ENCODE measurements around the gene TFF3. TPM values are rescaled to one million over a fixed set of nuclear protein-coding genes. Genes with fewer than 3 reads are reported as not detected.

Gene TFF3
- total and polyA plus RNA-seq, 2 of the 13 experiments (the other 11 are each of a cell fraction or from before 2014, with no cell fraction given) = 14.2 to 26.9 TPM

GRCh38 chr21:42266971-42267556 is 48.1 kb downstream of the TFF3 start (continued):
- TF ChIP-seq, protein P1, sequence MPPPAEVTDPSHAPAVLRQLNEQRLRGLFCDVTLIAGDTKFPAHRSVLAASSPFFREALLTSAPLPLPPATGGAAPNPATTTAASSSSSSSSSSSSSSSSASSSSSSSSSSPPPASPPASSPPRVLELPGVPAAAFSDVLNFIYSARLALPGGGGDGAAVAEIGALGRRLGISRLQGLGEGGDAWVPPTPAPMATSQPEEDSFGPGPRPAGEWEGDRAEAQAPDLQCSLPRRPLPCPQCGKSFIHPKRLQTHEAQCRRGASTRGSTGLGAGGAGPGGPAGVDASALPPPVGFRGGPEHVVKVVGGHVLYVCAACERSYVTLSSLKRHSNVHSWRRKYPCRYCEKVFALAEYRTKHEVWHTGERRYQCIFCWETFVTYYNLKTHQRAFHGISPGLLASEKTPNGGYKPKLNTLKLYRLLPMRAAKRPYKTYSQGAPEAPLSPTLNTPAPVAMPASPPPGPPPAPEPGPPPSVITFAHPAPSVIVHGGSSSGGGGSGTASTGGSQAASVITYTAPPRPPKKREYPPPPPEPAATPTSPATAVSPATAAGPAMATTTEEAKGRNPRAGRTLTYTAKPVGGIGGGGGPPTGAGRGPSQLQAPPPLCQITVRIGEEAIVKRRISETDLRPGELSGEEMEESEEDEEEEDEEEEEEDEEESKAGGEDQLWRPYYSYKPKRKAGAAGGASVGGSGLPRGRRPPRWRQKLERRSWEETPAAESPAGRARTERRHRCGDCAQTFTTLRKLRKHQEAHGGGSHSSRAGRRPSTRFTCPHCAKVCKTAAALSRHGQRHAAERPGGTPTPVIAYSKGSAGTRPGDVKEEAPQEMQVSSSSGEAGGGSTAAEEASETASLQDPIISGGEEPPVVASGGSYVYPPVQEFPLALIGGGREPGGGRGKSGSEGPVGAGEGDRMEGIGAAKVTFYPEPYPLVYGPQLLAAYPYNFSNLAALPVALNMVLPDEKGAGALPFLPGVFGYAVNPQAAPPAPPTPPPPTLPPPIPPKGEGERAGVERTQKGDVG (CRISPR knock-in tag; IDR thresholded peaks at IDR 0.05; ENCODE audit: borderline replicate concordance) = no peak
- TF ChIP-seq, protein P2, sequence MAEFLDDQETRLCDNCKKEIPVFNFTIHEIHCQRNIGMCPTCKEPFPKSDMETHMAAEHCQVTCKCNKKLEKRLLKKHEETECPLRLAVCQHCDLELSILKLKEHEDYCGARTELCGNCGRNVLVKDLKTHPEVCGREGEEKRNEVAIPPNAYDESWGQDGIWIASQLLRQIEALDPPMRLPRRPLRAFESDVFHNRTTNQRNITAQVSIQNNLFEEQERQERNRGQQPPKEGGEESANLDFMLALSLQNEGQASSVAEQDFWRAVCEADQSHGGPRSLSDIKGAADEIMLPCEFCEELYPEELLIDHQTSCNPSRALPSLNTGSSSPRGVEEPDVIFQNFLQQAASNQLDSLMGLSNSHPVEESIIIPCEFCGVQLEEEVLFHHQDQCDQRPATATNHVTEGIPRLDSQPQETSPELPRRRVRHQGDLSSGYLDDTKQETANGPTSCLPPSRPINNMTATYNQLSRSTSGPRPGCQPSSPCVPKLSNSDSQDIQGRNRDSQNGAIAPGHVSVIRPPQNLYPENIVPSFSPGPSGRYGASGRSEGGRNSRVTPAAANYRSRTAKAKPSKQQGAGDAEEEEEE (CRISPR knock-in tag; IDR thresholded peaks at IDR 0.05; ENCODE audit: borderline replicate concordance) = no peak

DNA sequence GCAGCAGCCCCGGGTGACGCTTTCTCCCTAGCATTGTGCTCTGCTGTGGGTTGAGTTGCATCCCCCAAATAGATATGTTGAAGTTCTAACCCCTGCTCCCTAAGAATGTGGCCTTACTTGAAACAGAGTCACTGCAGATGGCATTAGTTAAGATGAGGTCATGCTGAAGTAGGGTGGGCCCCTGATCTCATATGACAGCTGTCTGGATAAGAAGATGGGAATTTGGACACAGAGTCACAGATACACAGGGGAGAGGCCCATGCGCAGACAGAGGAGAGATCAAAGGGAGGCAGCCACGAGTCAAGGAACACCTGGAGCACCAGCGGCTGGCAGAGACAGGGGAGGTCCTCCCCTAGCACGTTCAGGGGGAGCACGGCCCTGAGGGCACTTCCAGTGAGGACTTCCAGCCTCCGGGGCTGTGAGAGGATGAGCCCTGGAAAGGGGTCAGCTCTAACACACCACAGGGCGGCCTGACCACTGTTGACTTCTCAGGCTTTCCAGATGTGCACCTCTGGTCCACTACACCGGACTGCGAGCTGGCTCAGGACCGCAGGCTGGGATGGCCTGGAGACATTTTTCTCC is 49.9 kb downstream of the TFF3 start:
- in situ Hi-C loops (cut with HindIII; ENCODE audit: extremely low pct_ligation_motif_present, low pct_unique_long_range_greater_than_20kb) (no loop called here), intact Hi-C loops (cut with micrococcal nuclease; ENCODE audit: unreplicated experiment) (no loop called here)
- H3K27ac ChIP-seq (ENCODE audit: extremely low read length, insufficient read depth, low read length) = no peak overlapping the region
- no peak overlapping the region for H2AFZ ChIP-seq (ENCODE audit: low read length)
- no peak for DNase-seq (ENCODE audit: low spot score)
- CTCF ChIA-PET (ENCODE audit: low intra/inter-chr PET ratio, low total read pairs) = no interaction called here
- peaks cover 28% of the 10 kb centered on the region for H3K4me1 ChIP-seq (ENCODE audit: insufficient read depth, low read length)
- H3K36me3 ChIP-seq (replicated peaks in 1 of 2; ENCODE audit: control insufficient read depth in 1 of 2, insufficient read depth in 2 of 2, low read length in 2 of 2) = no peaks in the 10 kb centered on the region
- FAIRE-seq = no peak
- no peaks in the 10 kb centered on the region for H3K9me3 ChIP-seq (ENCODE audit: low read length)
- no peak for ATAC-seq
- H3K79me2 ChIP-seq (ENCODE audit: insufficient read depth, low read length) = no peaks in the 10 kb centered on the region
- POLR2A ChIA-PET = no interaction called here
- H3K4me3 ChIP-seq (replicated peaks in 1 of 3; ENCODE audit: insufficient read depth in 1 of 3, low read depth in 2 of 3, low read length in 3 of 3) = no peak overlapping the region
- peaks cover 3 to 30% of the 10 kb centered on the region in 2 experiments; a peak in 4 of 5 replicates for H3K27me3 ChIP-seq (ENCODE audit: control insufficient read depth in 1 of 2, insufficient read depth in 2 of 2, low read length in 2 of 2)
- WGBS (ENCODE audit: low lambda C conversion rate) = 65% methylated on average over 5 of the region's 12 CpGs
- H3K9ac ChIP-seq (ENCODE audit: insufficient read depth, low read depth, low read length) = no peak overlapping the region
- TF ChIP-seq REL (CRISPR knock-in tag; conservative IDR thresholded peaks at IDR 0.05) (no peak), ZNF263 (CRISPR knock-in tag; IDR thresholded peaks at IDR 0.05) (peak; percentile 63)
- BruUV-seq (replicated peaks) = no TSS peak
- H3K4me2 ChIP-seq (ENCODE audit: low read depth, low read length) = no peak overlapping the region
- H4K20me1 ChIP-seq (ENCODE audit: insufficient read depth, low read length) = no peaks in the 10 kb centered on the region; the same call in 1 of the 2 replicates
